HEK293 (cell line): ENCODE measurements around the gene AGBL3.

Experiments
- CTCF ChIA-PET: fragments of 350-600 bp; formaldehyde crosslinking; extraction: SDS; loops from one replicate; lab custom pipeline; 2021; ENCODE audit warnings: antibody characterized with exemption; lab: Yijun Ruan, JAX
- POLR2A ChIA-PET: fragments of 300-600 bp; formaldehyde crosslinking; extraction: SDS; loops from one replicate; lab custom pipeline; 2020; ENCODE audit warnings: antibody characterized with exemption, inconsistent platforms; lab: Yijun Ruan, JAX
- H3K27ac ChIP-seq: fragments of 200-500 bp; sonication (Bioruptor generic); 2 replicates; pipeline ENCODE4 v1.5.1; 2014; ENCODE audit warnings: low read depth, low read length, control low read depth, inconsistent platforms; ENCODE audit errors: extremely low read depth
- H3K36me3 ChIP-seq, 2 experiments: fragments of 200-500 bp in 1 of 2; sonication (Bioruptor generic) in 1 of 2; 1 replicate in 1 of 2; 2 replicates in 1 of 2; pipeline ENCODE4 v1.5.1; 2014 to 2017; ENCODE audit warnings: inconsistent platforms in 2 of 2, low read length in 2 of 2; ENCODE audit not compliant: control insufficient read depth in 2 of 2, insufficient read depth in 1 of 2
- H3K4me1 ChIP-seq: fragments of 200-500 bp; sonication (Bioruptor generic); 2 replicates; pipeline ENCODE4 v1.5.1; 2014; ENCODE audit warnings: mild to moderate bottlenecking, low read length, inconsistent platforms; ENCODE audit not compliant: control insufficient read depth, insufficient read depth
- H3K4me3 ChIP-seq: 2 replicates; pipeline ENCODE4 v1.5.1; 2011; ENCODE audit warnings: low read depth, mild to moderate bottlenecking, control low read depth, low read length, moderate library complexity
- H3K9me3 ChIP-seq: fragments of 200-500 bp; sonication (Bioruptor generic); 2 replicates; pipeline ENCODE4 v1.5.1; 2014; ENCODE audit warnings: low read depth, low read length, inconsistent platforms; ENCODE audit not compliant: control insufficient read depth, insufficient read depth
- BCL11B ChIP-seq: fragments of 450-650 bp; formaldehyde crosslinking; IDR thresholded peaks from 2 replicates; pipeline ENCODE4 v1.5.1; 2016; ENCODE audit warnings: low read depth, missing biosample characterization, missing genetic modification characterization
- GLIS1 ChIP-seq: fragments of 450-650 bp; formaldehyde crosslinking; IDR thresholded peaks from 2 replicates; pipeline ENCODE4 v1.5.1; 2016; ENCODE audit warnings: missing biosample characterization, missing genetic modification characterization
- HOXC10 ChIP-seq: sonication (generic); formaldehyde crosslinking; IDR thresholded peaks from 2 replicates; pipeline ENCODE4 v1.8.1; 2023; ENCODE audit warnings: mild to moderate bottlenecking, missing genetic modification reagents
- PRDM1 ChIP-seq: fragments of 450-650 bp; formaldehyde crosslinking; IDR thresholded peaks from 2 replicates; pipeline ENCODE4; 2016; ENCODE audit warnings: missing biosample characterization, missing genetic modification characterization
- PRDM4 ChIP-seq: fragments of 450-650 bp; formaldehyde crosslinking; IDR thresholded peaks from 2 replicates; pipeline ENCODE4 v1.5.1; 2017; ENCODE audit warnings: missing biosample characterization, missing genetic modification characterization
- SALL2 ChIP-seq: fragments of 450-650 bp; formaldehyde crosslinking; IDR thresholded peaks from 2 replicates; pipeline ENCODE4 v1.5.0; 2017; ENCODE audit warnings: missing biosample characterization, mild to moderate bottlenecking, missing genetic modification characterization, borderline replicate concordance
- SP2 ChIP-seq: fragments of 450-650 bp; formaldehyde crosslinking; IDR thresholded peaks from 2 replicates; pipeline ENCODE4 v1.5.1; 2016; ENCODE audit warnings: missing biosample characterization, missing genetic modification characterization
- ZFHX2 ChIP-seq: fragments of 450-650 bp; formaldehyde crosslinking; conservative IDR thresholded peaks from 2 replicates; pipeline ENCODE4 v1.5.1; 2016; ENCODE audit warnings: missing biosample characterization, missing genetic modification characterization
- ZNF10 ChIP-seq: fragments of 450-650 bp; formaldehyde crosslinking; IDR thresholded peaks from 2 replicates; pipeline ENCODE4 v1.5.1; 2017; ENCODE audit warnings: missing biosample characterization, missing genetic modification characterization
- ZNF155 ChIP-seq: fragments of 450-650 bp; formaldehyde crosslinking; IDR thresholded peaks from 2 replicates; pipeline ENCODE4 v1.5.1; 2016; ENCODE audit warnings: missing biosample characterization, missing genetic modification characterization
- ZNF23 ChIP-seq: fragments of 450-650 bp; formaldehyde crosslinking; IDR thresholded peaks from 2 replicates; pipeline ENCODE4 v1.5.1; 2016; ENCODE audit warnings: missing biosample characterization, missing genetic modification characterization, borderline replicate concordance
- ZNF239 ChIP-seq: fragments of 450-650 bp; formaldehyde crosslinking; IDR thresholded peaks from 2 replicates; pipeline ENCODE4 v1.5.1; 2016; ENCODE audit warnings: missing biosample characterization, missing genetic modification characterization
- ZNF311 ChIP-seq: fragments of 450-650 bp; formaldehyde crosslinking; IDR thresholded peaks from 2 replicates; pipeline ENCODE4 v1.5.1; 2017; ENCODE audit warnings: missing biosample characterization, missing genetic modification characterization, borderline replicate concordance
- ZNF423 ChIP-seq: fragments of 450-650 bp; formaldehyde crosslinking; IDR thresholded peaks from 2 replicates; pipeline ENCODE4 v1.5.1; 2016; ENCODE audit warnings: missing biosample characterization, missing genetic modification characterization
- ZNF426 ChIP-seq: fragments of 450-650 bp; formaldehyde crosslinking; IDR thresholded peaks from 2 replicates; pipeline ENCODE4 v1.5.1; 2017; ENCODE audit warnings: missing biosample characterization, missing genetic modification characterization, mild to moderate bottlenecking, inconsistent platforms, moderate library complexity
- ZNF626 ChIP-seq: fragments of 450-650 bp; sonication (Bioruptor Pico); formaldehyde crosslinking; IDR thresholded peaks from 2 replicates; pipeline ENCODE4 v1.5.1; 2018; ENCODE audit warnings: missing biosample characterization, missing genetic modification characterization, inconsistent platforms
- ZNF664 ChIP-seq: fragments of 450-650 bp; formaldehyde crosslinking; IDR thresholded peaks from 2 replicates; pipeline ENCODE4 v1.5.1; 2016; ENCODE audit warnings: missing biosample characterization, missing genetic modification characterization
- ZSCAN18 ChIP-seq: fragments of 450-650 bp; formaldehyde crosslinking; IDR thresholded peaks from 2 replicates; pipeline ENCODE4 v1.5.1; 2016; ENCODE audit warnings: missing biosample characterization, missing genetic modification characterization
- ZSCAN5A ChIP-seq: fragments of 450-650 bp; formaldehyde crosslinking; IDR thresholded peaks from 2 replicates; pipeline ENCODE4 v1.5.1; 2016; ENCODE audit warnings: missing biosample characterization, missing genetic modification characterization

The AGBL3 gene

GRCh38 chr7:134993877-134994456 is 7.7 kb downstream of the AGBL3 start:
- H3K4me1 ChIP-seq: no peaks in the 10 kb centered on the region
- CTCF ChIA-PET: no interaction called here
- no peak overlapping the region for H3K27ac ChIP-seq
- TF ChIP-seq BCL11B (tag by site-specific recombination) (no peak), PRDM1 (tag by site-specific recombination) (peak; percentile 94)
- TF ChIP-seq, all 188 proteins: peak for 1
- H3K36me3 ChIP-seq: peaks cover 0 to 81% of the 10 kb centered on the region in 2 experiments; a peak in 2 of 3 replicates
- no peak overlapping the region for H3K4me3 ChIP-seq
- H3K9me3 ChIP-seq: no peaks in the 10 kb centered on the region
- POLR2A ChIA-PET: no interaction called here

GRCh38 chr7:134995239-134996096 is 9.2 kb downstream of the AGBL3 start:
- no peak for TF ChIP-seq ZNF664
- peak; percentile 35; the same call in 1 of the 2 replicates for TF ChIP-seq PRDM1 (tag by site-specific recombination)
- Histone ChIP-seq H3K4me3 (no peak overlapping the region), H3K4me1 (no peaks in the 10 kb centered on the region), H3K9me3 (no peaks in the 10 kb centered on the region), H3K27ac (no peak overlapping the region), H3K36me3 (peaks cover 0 to 72% of the 10 kb centered on the region in 2 experiments; a peak in 2 of 3 replicates)
- ChIA-PET CTCF (interaction anchor here (0.9 to 1.3 kb wide), 2 partner anchors 9 to 10 kb away, joined by 3 read pairs; partner anchors contain the start of gene AGBL3), POLR2A (interaction anchor here (2.0 kb wide), 1 partner anchor 9 kb away, joined by 6 read pairs; the partner anchor contains the start of gene AGBL3)

- CTCF ChIA-PET: interaction anchor here (0.9 to 1.3 kb wide), 2 partner anchors 9 to 10 kb away, joined by 3 read pairs; partner anchors contain the start of gene AGBL3
Measured at GRCh38 chr7:134996097-134996550, 9.8 kb downstream of the AGBL3 start.

GRCh38 chr7:134997214-134997885 is 11.0 kb downstream of the AGBL3 start:
- CTCF ChIA-PET: interaction anchor here (1.1 kb wide), 1 partner anchor 11 kb away, joined by 3 read pairs; the partner anchor contains the start of gene AGBL3
- H3K4me1 ChIP-seq: no peaks in the 10 kb centered on the region
- TF ChIP-seq SP2 (no peak), ZNF423 (tag by site-specific recombination) (no peak), ZSCAN5A (tag by site-specific recombination) (no peak), ZFHX2 (tag by site-specific recombination) (no peak), ZNF626 (no peak), HOXC10 (CRISPR knock-in tag) (no peak), ZSCAN18 (tag by site-specific recombination) (no peak)
- no peak overlapping the region for H3K4me3 ChIP-seq
- POLR2A ChIA-PET: no interaction called here
- H3K27ac ChIP-seq: no peak overlapping the region
- H3K9me3 ChIP-seq: no peaks in the 10 kb centered on the region
- peaks cover 0 to 61% of the 10 kb centered on the region in 2 experiments; a peak in 1 of 3 replicates for H3K36me3 ChIP-seq

More at GRCh38 chr7:134996097-134996550, 9.8 kb downstream of the AGBL3 start:
- no peaks in the 10 kb centered on the region for H3K4me1 ChIP-seq
- H3K4me3 ChIP-seq: no peak overlapping the region
- TF ChIP-seq PRDM4 (peak; percentile 94), HOXC10 (CRISPR knock-in tag) (no peak), SALL2 (tag by site-specific recombination) (no peak), ZNF10 (tag by site-specific recombination) (no peak), ZNF23 (no peak), ZNF155 (tag by site-specific recombination) (no peak), ZNF311 (tag by site-specific recombination) (no peak), ZNF426 (tag by site-specific recombination) (no peak), GLIS1 (peak; percentile 92), ZNF239 (tag by site-specific recombination) (no peak)
- H3K9me3 ChIP-seq: no peaks in the 10 kb centered on the region
- POLR2A ChIA-PET: interaction anchor here (2.0 kb wide), 1 partner anchor 10 kb away, joined by 6 read pairs; the partner anchor contains the start of gene AGBL3
- peaks cover 0 to 66% of the 10 kb centered on the region in 2 experiments; a peak in 1 of 3 replicates for H3K36me3 ChIP-seq
- no peak overlapping the region for H3K27ac ChIP-seq
